Epithelial cell of proximal tubule (primary cell): Measurements from ENCODE around the gene DPP10. TPM values are rescaled to one million over a fixed set of nuclear protein-coding genes. Genes with fewer than 3 reads are reported as not detected.

ENCODE experiments used
- DNase-seq: peaks from one replicate; pipeline ENCODE4 v3.0.0-alpha.2; 2011; ENCODE audit warnings: low read depth
- H3K4me3 ChIP-seq: 2 replicates; pipeline ENCODE4 v1.5.1; 2011; ENCODE audit warnings: low read depth, mild to moderate bottlenecking, low read length
- total RNA-seq: library from RNA; depleted of rRNA; stranded (reverse); fragments of >200 nt; gene quantifications from 2 replicates; pipeline ENCODE4 v1.2.3, GENCODE V29; 2015
- TF ChIP-seq, protein P1 (sequence below): conservative IDR thresholded peaks from 2 replicates; pipeline ENCODE4 v1.5.1; 2012; ENCODE audit warnings: low read depth, mild to moderate bottlenecking, low read length

DPP10 gene
- total RNA-seq, 1 donor from 2014 or later = 0.06 TPM

DNA sequence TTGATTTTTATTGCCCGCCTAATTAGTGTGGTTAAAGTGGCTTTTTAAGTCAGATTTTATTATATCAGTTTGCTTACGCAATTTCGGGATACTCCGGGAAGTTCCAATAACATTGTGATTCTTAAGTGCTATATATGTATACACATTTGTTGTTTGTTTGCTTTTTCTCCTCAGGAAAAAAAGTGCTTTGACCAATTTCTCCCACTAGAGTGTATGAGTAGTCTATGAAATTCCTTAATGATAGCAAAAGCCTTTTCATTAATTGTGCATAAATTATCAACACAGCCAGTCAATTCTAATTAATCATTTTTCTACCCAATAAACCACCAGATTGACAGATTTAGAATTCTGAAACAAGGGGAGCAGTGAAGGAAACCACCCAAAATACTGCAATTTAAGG is 172.2 kb downstream of the DPP10 start:
- no peak for DNase-seq
- TF ChIP-seq, protein P1, sequence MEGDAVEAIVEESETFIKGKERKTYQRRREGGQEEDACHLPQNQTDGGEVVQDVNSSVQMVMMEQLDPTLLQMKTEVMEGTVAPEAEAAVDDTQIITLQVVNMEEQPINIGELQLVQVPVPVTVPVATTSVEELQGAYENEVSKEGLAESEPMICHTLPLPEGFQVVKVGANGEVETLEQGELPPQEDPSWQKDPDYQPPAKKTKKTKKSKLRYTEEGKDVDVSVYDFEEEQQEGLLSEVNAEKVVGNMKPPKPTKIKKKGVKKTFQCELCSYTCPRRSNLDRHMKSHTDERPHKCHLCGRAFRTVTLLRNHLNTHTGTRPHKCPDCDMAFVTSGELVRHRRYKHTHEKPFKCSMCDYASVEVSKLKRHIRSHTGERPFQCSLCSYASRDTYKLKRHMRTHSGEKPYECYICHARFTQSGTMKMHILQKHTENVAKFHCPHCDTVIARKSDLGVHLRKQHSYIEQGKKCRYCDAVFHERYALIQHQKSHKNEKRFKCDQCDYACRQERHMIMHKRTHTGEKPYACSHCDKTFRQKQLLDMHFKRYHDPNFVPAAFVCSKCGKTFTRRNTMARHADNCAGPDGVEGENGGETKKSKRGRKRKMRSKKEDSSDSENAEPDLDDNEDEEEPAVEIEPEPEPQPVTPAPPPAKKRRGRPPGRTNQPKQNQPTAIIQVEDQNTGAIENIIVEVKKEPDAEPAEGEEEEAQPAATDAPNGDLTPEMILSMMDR = no peak
- no peak overlapping the region for H3K4me3 ChIP-seq

DNA sequence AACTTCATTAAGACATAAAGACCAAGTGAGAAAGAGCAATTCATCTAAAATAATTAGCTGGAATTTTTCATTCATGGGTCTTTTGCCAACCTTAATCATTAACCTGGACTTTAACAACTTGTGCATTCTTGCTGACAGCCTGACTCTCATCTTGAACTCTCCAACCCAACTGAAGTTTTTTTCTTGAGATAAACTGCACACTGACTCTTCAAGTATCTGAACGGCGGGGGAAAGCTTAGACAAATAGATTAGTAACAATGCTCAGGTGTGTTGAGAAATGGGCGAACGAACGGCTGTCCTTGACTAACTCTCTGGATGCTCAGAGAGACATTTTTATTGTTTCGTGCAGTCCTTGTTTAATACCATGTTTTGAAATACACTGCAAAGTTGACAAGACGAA is 186.0 kb downstream of the DPP10 start:
- TF ChIP-seq, protein P1 = no peak
- no peak overlapping the region for H3K4me3 ChIP-seq
- no peak for DNase-seq

DNA sequence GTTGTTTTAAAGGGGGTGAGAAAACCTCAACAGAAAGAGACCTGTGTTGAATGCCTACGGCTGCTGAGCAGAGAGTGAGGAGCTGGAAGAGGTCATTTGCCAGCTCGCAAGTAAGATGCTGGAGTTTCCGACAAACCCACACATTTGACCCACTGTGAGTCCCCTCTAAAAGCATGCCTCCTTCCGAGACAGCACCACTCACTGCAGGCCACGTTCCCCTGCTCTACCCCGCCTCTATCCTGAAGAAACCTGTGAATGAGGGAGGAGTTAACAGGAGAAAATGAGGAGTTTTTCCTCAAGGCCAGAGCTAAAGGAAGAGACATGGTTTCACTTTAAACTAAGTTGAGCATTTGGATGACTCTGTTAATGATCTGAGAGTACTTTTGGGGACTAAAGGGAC is 188.7 kb downstream of the DPP10 start:
- TF ChIP-seq, protein P1 = no peak
- no peak overlapping the region for H3K4me3 ChIP-seq
- no peak for DNase-seq

DNA sequence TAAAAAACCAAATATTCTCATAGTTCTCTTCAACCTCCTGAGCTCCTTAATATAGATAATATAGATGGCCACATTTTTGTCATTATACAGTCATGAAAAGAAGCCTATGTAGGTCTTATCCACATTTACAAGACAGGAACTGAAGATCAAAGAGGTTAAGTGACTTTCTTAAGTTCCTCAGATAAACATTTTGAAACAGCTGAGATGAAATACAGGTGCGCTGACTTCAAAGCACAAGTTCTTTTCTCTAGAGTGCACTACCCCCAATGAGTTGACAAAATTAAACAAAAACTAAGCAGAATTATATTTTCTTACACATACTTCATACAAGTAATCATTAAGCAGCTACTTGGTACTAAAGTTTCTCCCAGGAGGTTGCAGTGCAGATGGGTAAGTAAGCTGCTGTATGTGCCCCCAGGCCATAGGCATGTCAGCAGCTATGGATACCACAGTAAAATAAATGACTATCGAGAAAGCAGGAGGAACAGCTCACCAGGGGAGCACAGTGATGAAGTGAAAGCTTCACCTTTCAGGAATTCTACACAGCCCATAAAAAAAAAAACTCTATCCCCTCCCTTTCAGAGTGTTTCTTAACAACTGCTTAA is 199.8 kb downstream of the DPP10 start:
- no peak for DNase-seq
- TF ChIP-seq, protein P1 = no peak
- no peak overlapping the region for H3K4me3 ChIP-seq

DNA sequence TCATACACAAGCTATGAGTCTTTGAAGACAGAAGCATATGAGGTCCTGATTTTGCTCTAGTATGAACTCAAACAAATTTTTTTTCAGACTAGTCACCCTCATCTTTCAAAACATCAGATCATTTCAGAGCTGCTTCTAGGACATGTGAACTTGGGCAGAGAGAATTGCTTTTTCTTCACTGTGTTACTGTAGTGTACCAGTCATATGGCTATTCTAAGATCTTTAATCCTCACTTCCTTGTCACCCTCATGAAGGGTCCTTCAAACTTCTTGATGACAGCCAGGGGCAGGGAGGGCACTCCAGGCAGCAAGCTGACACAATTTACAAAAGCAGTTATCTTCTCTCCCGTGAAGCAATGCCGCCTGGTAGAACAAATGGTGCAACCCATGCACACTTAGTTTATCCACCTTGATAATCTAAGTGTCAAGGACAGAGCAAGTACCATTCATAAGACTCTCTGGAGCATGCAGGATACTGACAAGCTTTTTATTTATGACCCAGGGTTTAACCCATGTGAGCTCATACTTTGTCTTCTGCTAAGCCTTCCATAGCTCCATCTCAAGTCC is 200.6 kb downstream of the DPP10 start:
- H3K4me3 ChIP-seq = no peak overlapping the region
- DNase-seq = no peak
- TF ChIP-seq, protein P1 = no peak

DNA sequence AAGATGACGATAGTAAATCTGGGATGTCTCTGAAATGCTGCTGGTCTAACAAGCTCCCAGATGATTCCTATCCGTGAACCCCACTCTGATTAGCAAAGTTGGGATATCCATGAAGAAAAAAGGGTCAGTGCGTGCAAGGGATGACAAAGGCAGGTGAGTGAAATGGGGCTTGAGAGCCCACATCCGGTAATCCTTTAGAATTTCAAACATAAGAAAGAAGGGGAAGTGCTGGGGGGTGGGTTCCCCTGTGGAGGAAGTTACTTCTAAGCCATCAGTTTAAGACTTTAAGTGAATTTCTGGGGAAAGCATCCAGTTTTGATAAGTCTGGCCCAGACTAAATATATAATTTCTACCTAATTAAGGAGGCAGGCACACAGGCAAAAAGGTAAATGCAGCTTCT is 209.5 kb downstream of the DPP10 start:
- H3K4me3 ChIP-seq = no peak overlapping the region
- no peak for DNase-seq
- TF ChIP-seq, protein P1 = no peak

DNA sequence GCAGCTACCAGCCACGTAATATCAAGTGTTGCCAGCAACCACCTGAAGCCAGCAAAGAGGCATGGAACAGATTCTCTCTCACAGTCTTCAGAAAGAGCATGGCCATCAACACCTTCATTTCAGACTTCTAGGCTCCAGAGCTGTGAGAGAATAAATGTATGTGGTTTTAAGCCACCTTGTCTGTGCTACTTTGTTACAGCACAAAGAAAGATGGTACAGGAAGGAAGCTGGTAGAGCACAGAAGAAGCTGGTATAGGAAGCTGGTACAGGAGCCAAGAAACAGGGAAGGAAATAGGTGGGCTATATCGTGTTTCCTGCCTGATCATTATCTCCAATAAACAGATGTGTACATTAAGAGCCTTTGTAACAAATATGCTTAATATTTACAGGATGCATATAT is 217.4 kb downstream of the DPP10 start:
- no peak overlapping the region for H3K4me3 ChIP-seq
- TF ChIP-seq, protein P1 = no peak
- no peak for DNase-seq
